Measurements from ENCODE around the gene LITAFD.

GRCh38 chr16:8855051-8855786 lies 26.9 kb upstream of the LITAFD start:
- TF ChIP-seq EZH2phosphoT487 (IDR thresholded peaks at IDR 0.05; ENCODE audit: insufficient read depth, low read depth): no peak
- TF ChIP-seq EZH2 (IDR thresholded peaks at IDR 0.05; ENCODE audit: insufficient read depth, poor library complexity, severe bottlenecking): no peak

All from GM23248 (cell line).